Heart left ventricle (tissue), 16 donors: Measurements from ENCODE around the gene PTPRD. TPM values are rescaled to one million over a fixed set of nuclear protein-coding genes. Genes with fewer than 3 reads are reported as not detected.
A peak's percentile ranks its signal among the peaks of the same experiment; 100 is the strongest.

Source experiments
- ATAC-seq, 4 donors: fragments of 200-7000 bp; cut with Tn5 transposase; one replicate each; pipeline ENCODE4 v1.9.1; 2020 to 2022; ENCODE audit warnings: moderate library complexity in 4 of 4, mild to moderate bottlenecking in 3 of 4, moderate number of reproducible peaks in 1 of 4
- DNase-seq, 5 donors: peaks; one replicate each; pipeline ENCODE4 v3.0.0-alpha.2; 2020
- H3K27ac ChIP-seq, 12 donors: fragments of 200-600 bp; sonication (generic) in 4 of 12; one replicate each; pipeline versions ENCODE4 v1.5.0 to v1.8.0; 2016 to 2022; ENCODE audit warnings: mild to moderate bottlenecking in 2 of 12
- H3K27me3 ChIP-seq, 9 donors: fragments of 200-600 bp; sonication (generic) in 2 of 9; one replicate each; pipeline versions ENCODE4 v1.5.1 to v1.8.0; 2016 to 2022; ENCODE audit warnings: mild to moderate bottlenecking in 3 of 9
- H3K36me3 ChIP-seq, 9 donors: fragments of 200-600 bp; sonication (generic) in 2 of 9; one replicate each; pipeline versions ENCODE4 v1.5.0 to v1.8.0; 2018 to 2022; ENCODE audit warnings: mild to moderate bottlenecking in 2 of 9
- H3K4me1 ChIP-seq, 12 donors: fragments of 200-600 bp; sonication (generic) in 4 of 12; one replicate each; pipeline versions ENCODE4 v1.5.0 to v1.8.0; 2016 to 2022; ENCODE audit warnings: mild to moderate bottlenecking in 3 of 12
- H3K4me3 ChIP-seq, 12 donors: fragments of 200-600 bp; sonication (generic) in 4 of 12; one replicate each; pipeline versions ENCODE4 v1.5.0 to v1.8.0; 2017 to 2022; ENCODE audit warnings: mild to moderate bottlenecking in 9 of 12, moderate library complexity in 4 of 12
- H3K9me3 ChIP-seq, 12 donors: fragments of 200-600 bp; sonication (generic) in 4 of 12; one replicate each; pipeline versions ENCODE4 v1.5.0 to v1.8.0; 2016 to 2022; ENCODE audit warnings: mild to moderate bottlenecking in 1 of 12
- CTCF ChIP-seq, 12 donors: fragments of 200-600 bp; sonication (generic) in 4 of 12; IDR thresholded peaks; one replicate each; pipeline versions ENCODE4 v1.5.0 to v1.8.0; 2018 to 2022; ENCODE audit warnings: antibody characterized with exemption in 12 of 12, mild to moderate bottlenecking in 5 of 12
- POLR2A ChIP-seq, 2 donors: fragments of 450-650 bp; IDR thresholded peaks; one replicate each; pipeline ENCODE4 v1.6.1; 2017; ENCODE audit warnings: antibody characterized with exemption in 2 of 2, mild to moderate bottlenecking in 2 of 2, moderate library complexity in 2 of 2
- WGBS, 4 donors: extraction: QIAGEN DNeasy Blood & Tissue Kit in 2 of 4; methylation state at CpG; one replicate each; pipeline versions ENCODE4 v1.1.5 to v1.1.7; 2013 to 2018; 5-methylcytosine and 5-hydroxymethylcytosine counted together
- intact Hi-C, 10 donors: fragments of 100-400 bp; cut with DNase I; formaldehyde crosslinking; loops; one replicate each; pipeline versions ENCODE4 v1.11.1 to v1.14.2; 2022
- polyA plus RNA-seq, 2 donors: library from polyadenylated mRNA; stranded (reverse); fragments of 200-250 nt; gene quantifications; one replicate each; pipeline ENCODE4 v1.2.3, GENCODE V29; 2013
- total RNA-seq, 9 donors: library from RNA; depleted of rRNA in 2 of 9; stranded (reverse); fragments of >200 nt in 2 of 9; fragmentation: NEBNext Ultra II Directional in 3 of 9; extraction: Animal tissue kit (Norgen Biotek cat#: 25700) in 3 of 9; gene quantifications; one replicate each; pipeline versions ENCODE4 v1.1.0 to v1.2.4, GENCODE V29; 2016 to 2023
- donor health status: ischemic (EF 13 %, LVEDD 7.1; RV severe dilation, severe dysfunction).
- donor health status: healthy with polysubstance abuse.
- donor health status: DM: no; HTN: yes; CAD: no.
- donor health status: DM: no; HTN: no; CAD: no.
- donor health status: ischemic (EF 25% LVEDD 6.9; RV normal size, moderate dysfunction).
- donor health status: ischemic (EF 25% LVEDD 5.7; RV mildly dilated, moderate dysfunction).
- donor health status: healthy.
- donor health status: DM: yes; HTN: yes; CAD: no.
- donor health status: ischemic (EF 35%, LVEDD 5.7; RV mildly dilated, moderate dysfunction).
- donor health status: nonischemic (EF 11% LVEDD 7.7; RV severe dilation, severe dysfunction).
- donor health status: DM: yes; HTN: yes; CAD: no.
- donor health status: PGD.
- donor health status: ischemic (EF 29% LVEDD 5.4; RV normal size, mild dysfunction).
- donor health status: nonischemic (EF 23%, LVEDD 6.1; RV moderate dilation, normal function).

PTPRD gene
- total and polyA plus RNA-seq, 11 donors: 1.4 to 25.3 (median 15.1) TPM

GRCh38 chr9:8366161-8366926, 2246.5 kb downstream of the PTPRD start:
- Histone ChIP-seq H3K27ac (peak overlapping the region in 1 of 12 donors; percentile 65), H3K36me3 (no peaks in the 10 kb centered on the region), H3K4me3 (no peak overlapping the region), H3K27me3 (no peaks in the 10 kb centered on the region), H3K4me1 (peaks cover 0 to 10% (median 0%) of the 10 kb centered on the region in 12 donors), H3K9me3 (no peaks in the 10 kb centered on the region)
- ATAC-seq (peak; percentile 64 to 97 (median 86)), DNase-seq (peak in 3 of 5 donors; percentile 7 to 40 (median 18))
- TF ChIP-seq POLR2A (IDR thresholded peaks at IDR 0.05) (no peak), CTCF (IDR thresholded peaks at IDR 0.05) (no peak)
- intact Hi-C loops: loop anchor here in 1 of 10 donors (10.0 kb wide), 1 partner anchor 402 kb away; no protein-coding TSS in a partner anchor
- WGBS, 4 donors: 29 to 49% (median 39%) methylated on average over 3 of the region's 3 CpGs

- H3K4me3 ChIP-seq: no peak overlapping the region
- ATAC-seq (no peak), DNase-seq (no peak)
- H3K27ac ChIP-seq: no peak overlapping the region
- intact Hi-C loops: loop anchor here in 1 of 10 donors (10.0 kb wide), 1 partner anchor 401 kb away; no protein-coding TSS in a partner anchor
- H3K27me3 ChIP-seq: no peaks in the 10 kb centered on the region
- peaks cover 0 to 10% (median 0%) of the 10 kb centered on the region in 12 donors for H3K4me1 ChIP-seq
- no peak for TF ChIP-seq POLR2A (IDR thresholded peaks at IDR 0.05)
- TF ChIP-seq CTCF (IDR thresholded peaks at IDR 0.05): no peak
- H3K9me3 ChIP-seq: no peaks in the 10 kb centered on the region
- H3K36me3 ChIP-seq: no peaks in the 10 kb centered on the region
- WGBS, 4 donors: 82 to 89% (median 88%) methylated on average over 4 of the region's 4 CpGs
These were observed 2247.2 kb downstream of the PTPRD start for GRCh38 chr9:8365466-8366160.

- intact Hi-C loops: loop anchor here in 1 of 10 donors (10.0 kb wide), 1 partner anchor 400 kb away; no protein-coding TSS in a partner anchor
- no peaks in the 10 kb centered on the region for H3K27me3 ChIP-seq
- no peak overlapping the region for H3K4me3 ChIP-seq
- H3K36me3 ChIP-seq: no peaks in the 10 kb centered on the region
- ATAC-seq (no peak), DNase-seq (no peak)
- TF ChIP-seq POLR2A (IDR thresholded peaks at IDR 0.05): no peak
- TF ChIP-seq CTCF (IDR thresholded peaks at IDR 0.05): no peak
- H3K27ac ChIP-seq: no peak overlapping the region
- H3K9me3 ChIP-seq: no peaks in the 10 kb centered on the region
- peaks cover 0 to 10% (median 0%) of the 10 kb centered on the region in 12 donors for H3K4me1 ChIP-seq
- WGBS, 4 donors: 26 to 54% (median 49%) methylated on average over 2 of the region's 2 CpGs
These were observed 2247.8 kb downstream of the PTPRD start for GRCh38 chr9:8365029-8365428.
